ENCODE measurements around the gene EDN3.

DNA sequence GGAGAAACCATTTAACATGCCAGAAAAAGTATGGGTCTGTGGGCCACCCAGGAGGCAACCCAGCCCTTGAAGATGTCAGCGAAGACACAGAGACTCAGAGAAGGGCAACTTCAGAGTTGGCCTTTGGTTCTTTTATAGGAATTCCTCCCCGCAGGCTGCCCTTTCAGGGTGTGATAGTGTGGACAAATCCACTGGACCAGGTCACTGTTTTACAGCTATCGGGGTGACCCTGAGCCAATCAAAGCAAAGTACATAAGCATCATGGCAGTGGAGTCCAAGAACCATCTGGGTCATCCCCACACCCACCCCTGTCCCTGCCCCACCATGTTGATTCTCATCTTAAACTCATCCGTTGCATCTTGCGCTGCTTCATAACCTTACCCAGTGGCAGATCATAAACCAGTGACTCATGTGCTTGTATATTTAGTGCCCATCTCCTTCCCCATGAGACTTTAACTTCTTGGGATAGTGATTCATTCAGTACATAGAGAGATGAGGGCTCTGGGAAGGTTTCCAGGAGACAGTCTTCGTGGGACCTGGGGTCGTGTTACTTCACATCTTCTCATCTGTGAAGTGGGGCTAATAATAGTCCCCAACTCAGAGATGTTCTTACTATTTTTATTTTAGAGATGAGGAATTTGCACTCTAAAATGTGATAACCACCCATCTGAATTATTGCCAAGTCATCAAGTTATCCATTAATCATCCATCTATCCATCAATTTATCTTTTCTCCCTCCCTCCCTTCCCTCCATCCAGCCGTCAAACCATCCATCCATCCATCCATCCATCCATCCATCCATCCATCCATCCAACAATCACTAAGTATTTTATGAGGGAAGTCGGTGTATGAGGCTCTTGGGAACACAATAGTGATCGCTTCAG is 51.0 kb downstream of the EDN3 start:
- TF ChIP-seq, protein P1, sequence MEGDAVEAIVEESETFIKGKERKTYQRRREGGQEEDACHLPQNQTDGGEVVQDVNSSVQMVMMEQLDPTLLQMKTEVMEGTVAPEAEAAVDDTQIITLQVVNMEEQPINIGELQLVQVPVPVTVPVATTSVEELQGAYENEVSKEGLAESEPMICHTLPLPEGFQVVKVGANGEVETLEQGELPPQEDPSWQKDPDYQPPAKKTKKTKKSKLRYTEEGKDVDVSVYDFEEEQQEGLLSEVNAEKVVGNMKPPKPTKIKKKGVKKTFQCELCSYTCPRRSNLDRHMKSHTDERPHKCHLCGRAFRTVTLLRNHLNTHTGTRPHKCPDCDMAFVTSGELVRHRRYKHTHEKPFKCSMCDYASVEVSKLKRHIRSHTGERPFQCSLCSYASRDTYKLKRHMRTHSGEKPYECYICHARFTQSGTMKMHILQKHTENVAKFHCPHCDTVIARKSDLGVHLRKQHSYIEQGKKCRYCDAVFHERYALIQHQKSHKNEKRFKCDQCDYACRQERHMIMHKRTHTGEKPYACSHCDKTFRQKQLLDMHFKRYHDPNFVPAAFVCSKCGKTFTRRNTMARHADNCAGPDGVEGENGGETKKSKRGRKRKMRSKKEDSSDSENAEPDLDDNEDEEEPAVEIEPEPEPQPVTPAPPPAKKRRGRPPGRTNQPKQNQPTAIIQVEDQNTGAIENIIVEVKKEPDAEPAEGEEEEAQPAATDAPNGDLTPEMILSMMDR (IDR thresholded peaks at IDR 0.05; ENCODE audit: insufficient read depth, low read length, poor library complexity, severe bottlenecking): no peak
- no peak for TF ChIP-seq EZH2phosphoT487 (conservative IDR thresholded peaks at IDR 0.05; ENCODE audit: low read length)
